ENCODE results near the gene SGCG. TPM values are rescaled to one million over a fixed set of nuclear protein-coding genes. Genes with fewer than 3 reads are reported as not detected.

SGCG gene
- polyA plus RNA-seq, 1 experiment: 0.29 TPM

GRCh38 chr13:23254506-23254905, 73.7 kb downstream of the SGCG start:
- ChIA-PET POLR2A (no interaction called here), CTCF (interaction anchor here (0.6 kb wide), 1 partner anchor 1587 kb away, joined by 3 read pairs; no protein-coding TSS in a partner anchor)
- no peak for TF ChIP-seq CTCF (IDR thresholded peaks at IDR 0.05; ENCODE audit: insufficient read depth, low read depth, low read length)
- H3K36me3 ChIP-seq (ENCODE audit: control insufficient read depth, insufficient read depth, low read length): no peaks in the 10 kb centered on the region
- H3K4me3 ChIP-seq (ENCODE audit: low read depth, low read length): no peak overlapping the region
- DNase-seq (ENCODE audit: low read depth): no peak
- no peaks in the 10 kb centered on the region for H3K27me3 ChIP-seq (ENCODE audit: control insufficient read depth, insufficient read depth, low read length)

- Histone ChIP-seq H3K4me3 (ENCODE audit: low read depth, low read length) (no peak overlapping the region), H3K36me3 (ENCODE audit: control insufficient read depth, insufficient read depth, low read length) (no peaks in the 10 kb centered on the region), H3K27me3 (ENCODE audit: control insufficient read depth, insufficient read depth, low read length) (no peaks in the 10 kb centered on the region)
- POLR2A ChIA-PET: no interaction called here
- no peak for TF ChIP-seq CTCF (IDR thresholded peaks at IDR 0.05; ENCODE audit: insufficient read depth, low read depth, low read length)
- CTCF ChIA-PET: no interaction called here
- DNase-seq (ENCODE audit: low read depth): no peak
Measured at GRCh38 chr13:23267571-23267970, 86.8 kb downstream of the SGCG start.

- Histone ChIP-seq H3K27me3 (ENCODE audit: control insufficient read depth, insufficient read depth, low read length) (no peaks in the 10 kb centered on the region), H3K4me3 (ENCODE audit: low read depth, low read length) (no peak overlapping the region), H3K36me3 (ENCODE audit: control insufficient read depth, insufficient read depth, low read length) (no peaks in the 10 kb centered on the region)
- ChIA-PET POLR2A (no interaction called here), CTCF (no interaction called here)
- DNase-seq (ENCODE audit: low read depth): no peak
- TF ChIP-seq CTCF (IDR thresholded peaks at IDR 0.05; ENCODE audit: insufficient read depth, low read depth, low read length): no peak
Measured at GRCh38 chr13:23268441-23268840, 87.7 kb downstream of the SGCG start.

GRCh38 chr13:23271331-23271730, 90.6 kb downstream of the SGCG start:
- no peak for TF ChIP-seq CTCF (IDR thresholded peaks at IDR 0.05; ENCODE audit: insufficient read depth, low read depth, low read length)
- no peak overlapping the region for H3K4me3 ChIP-seq (ENCODE audit: low read depth, low read length)
- POLR2A ChIA-PET: no interaction called here

GRCh38 chr13:23273498-23273897, 92.7 kb downstream of the SGCG start:
- Histone ChIP-seq H3K27me3 (ENCODE audit: control insufficient read depth, insufficient read depth, low read length) (no peaks in the 10 kb centered on the region), H3K4me3 (ENCODE audit: low read depth, low read length) (no peak overlapping the region), H3K36me3 (ENCODE audit: control insufficient read depth, insufficient read depth, low read length) (no peaks in the 10 kb centered on the region)
- TF ChIP-seq CTCF (IDR thresholded peaks at IDR 0.05; ENCODE audit: insufficient read depth, low read depth, low read length): no peak
- ChIA-PET POLR2A (no interaction called here), CTCF (no interaction called here)
- DNase-seq (ENCODE audit: low read depth): no peak

More at GRCh38 chr13:23271331-23271730, 90.6 kb downstream of the SGCG start:
- no peaks in the 10 kb centered on the region for H3K27me3 ChIP-seq (ENCODE audit: control insufficient read depth, insufficient read depth, low read length)
- CTCF ChIA-PET: no interaction called here
- H3K36me3 ChIP-seq (ENCODE audit: control insufficient read depth, insufficient read depth, low read length): no peaks in the 10 kb centered on the region
- DNase-seq (ENCODE audit: low read depth): no peak

Measured in BJ (cell line).